Calu3 (cell line): Measurements from ENCODE around the gene EGF. TPM values are rescaled to one million over a fixed set of nuclear protein-coding genes. Genes with fewer than 3 reads are reported as not detected.

Experiments used
- BruUV-seq: library from RNA; stranded (reverse); fragments of 400-500 nt; replicated peaks from 2 replicates; lab custom pipeline; 2021; lab: Mats Ljungman, UMichigan
- CTCF ChIA-PET: fragments of 300-600 bp; sonication (Branson Sonifier 250); formaldehyde crosslinking; loops from one replicate; lab custom pipeline; 2022; ENCODE audit warnings: antibody characterized with exemption; lab: Charles Lee
- DNase-seq: peaks from one replicate; pipeline ENCODE4 v3.0.0; 2022
- H3K27ac Mint-ChIP-seq: one replicate; pipeline ENCODE4 v1.8.0; 2022; ENCODE audit warnings: mixed read lengths; ENCODE audit not compliant: unreplicated experiment
- H3K27me3 Mint-ChIP-seq: one replicate; pipeline ENCODE4 v1.8.0; 2022; ENCODE audit warnings: mixed read lengths; ENCODE audit not compliant: unreplicated experiment
- H3K36me3 Mint-ChIP-seq: one replicate; pipeline ENCODE4 v1.8.0; 2022; ENCODE audit warnings: mild to moderate bottlenecking, moderate library complexity, mixed read lengths; ENCODE audit not compliant: insufficient read depth, unreplicated experiment
- H3K4me1 Mint-ChIP-seq: one replicate; pipeline ENCODE4 v1.8.0; 2022; ENCODE audit warnings: mild to moderate bottlenecking, low read depth, mixed read lengths; ENCODE audit not compliant: unreplicated experiment
- H3K4me3 Mint-ChIP-seq: one replicate; pipeline ENCODE4 v1.8.0; 2022; ENCODE audit warnings: mild to moderate bottlenecking, low read depth, moderate library complexity, mixed read lengths; ENCODE audit not compliant: unreplicated experiment
- H3K9me3 Mint-ChIP-seq: one replicate; pipeline ENCODE4 v1.8.0; 2022; ENCODE audit warnings: low read depth, mixed read lengths; ENCODE audit not compliant: unreplicated experiment
- CTCF ChIP-seq: fragments of 200-600 bp; IDR thresholded peaks from one replicate; pipeline ENCODE4 v1.8.0; 2022; ENCODE audit warnings: antibody characterized with exemption; ENCODE audit not compliant: unreplicated experiment
- intact Hi-C: fragments of 100-400 bp; cut with micrococcal nuclease; formaldehyde crosslinking; loops from one replicate; pipeline ENCODE4 v1.10.0; 2022; ENCODE audit not compliant: unreplicated experiment
- total RNA-seq: library from RNA; stranded (reverse); gene quantifications from 2 replicates; pipeline ENCODE4 v1.2.3, GENCODE V29; 2022

Gene EGF
- total RNA-seq, 1 experiment from 2014 or later = 1.4 TPM

- CTCF ChIA-PET = no interaction called here
- no peak for TF ChIP-seq CTCF
- Mint-ChIP-seq H3K9me3 (no peaks in the 10 kb centered on the region), H3K36me3 (no peaks in the 10 kb centered on the region), H3K4me1 (peaks cover 8% of the 10 kb centered on the region), H3K27ac (no peak overlapping the region), H3K27me3 (no peaks in the 10 kb centered on the region), H3K4me3 (peak overlapping the region; percentile 12)
- peak; percentile 32 for DNase-seq
- intact Hi-C loops = no loop called here
- no TSS peak for BruUV-seq
Observed at GRCh38 chr4:109989044-109989443, 76.4 kb downstream of the EGF start.

- no TSS peak for BruUV-seq
- H3K4me1 Mint-ChIP-seq = peaks cover 8% of the 10 kb centered on the region
Observed at GRCh38 chr4:109989618-109990017, 76.9 kb downstream of the EGF start.

GRCh38 chr4:109990261-109991257 is 77.9 kb downstream of the EGF start:
- Mint-ChIP-seq H3K4me3 (no peak overlapping the region), H3K9me3 (no peaks in the 10 kb centered on the region), H3K4me1 (peaks cover 8% of the 10 kb centered on the region), H3K36me3 (no peaks in the 10 kb centered on the region), H3K27me3 (no peaks in the 10 kb centered on the region), H3K27ac (no peak overlapping the region)
- CTCF ChIA-PET = no interaction called here
- DNase-seq = no peak
- TF ChIP-seq CTCF = no peak
- intact Hi-C loops = no loop called here
- no TSS peak for BruUV-seq

More at GRCh38 chr4:109989618-109990017, 76.9 kb downstream of the EGF start:
- Mint-ChIP-seq H3K27ac (no peak overlapping the region), H3K9me3 (no peaks in the 10 kb centered on the region), H3K27me3 (no peaks in the 10 kb centered on the region), H3K36me3 (no peaks in the 10 kb centered on the region), H3K4me3 (no peak overlapping the region)
- CTCF ChIA-PET = no interaction called here
- intact Hi-C loops = no loop called here
- no peak for TF ChIP-seq CTCF
- no peak for DNase-seq

- DNase-seq = no peak
- Mint-ChIP-seq H3K27me3 (no peaks in the 10 kb centered on the region), H3K36me3 (no peaks in the 10 kb centered on the region), H3K4me3 (no peak overlapping the region), H3K27ac (no peak overlapping the region), H3K9me3 (no peaks in the 10 kb centered on the region), H3K4me1 (peaks cover 8% of the 10 kb centered on the region)
- CTCF ChIA-PET = no interaction called here
- intact Hi-C loops = no loop called here
- BruUV-seq = no TSS peak
- TF ChIP-seq CTCF = no peak
Observed at GRCh38 chr4:109993116-109993515, 80.4 kb downstream of the EGF start.
